Measurements from ENCODE around the gene COL9A3.

Gene COL9A3

GRCh38 chr20:62797671-62798532 lies 18.9 kb upstream of the COL9A3 start:
- DNase-seq = no peak

DNA sequence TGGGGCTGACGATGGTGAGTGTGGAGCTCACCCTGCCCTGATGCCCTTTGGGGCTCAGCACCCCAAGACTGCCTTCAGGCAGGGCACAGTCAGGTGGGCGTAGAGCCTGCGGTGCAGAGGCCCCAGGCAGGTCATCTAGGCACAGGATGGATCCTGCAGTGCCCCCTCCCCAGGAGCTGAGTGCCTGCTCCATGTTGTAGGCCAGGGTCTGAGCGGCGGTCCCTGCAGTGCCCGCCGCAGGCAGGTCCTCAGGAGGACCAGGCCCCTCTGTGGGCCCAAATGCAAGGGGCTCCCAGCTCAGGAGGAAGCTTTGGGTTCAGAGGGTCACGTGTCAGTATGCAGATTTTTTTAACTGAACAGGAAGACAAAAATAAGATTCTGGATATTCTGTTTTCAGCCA lies 17.8 kb upstream of the COL9A3 start:
- no peak for DNase-seq

- DNase-seq = no peak
Measured at GRCh38 chr20:62799459-62799858, 17.4 kb upstream of the COL9A3 start.

GRCh38 chr20:62799873-62800272 lies 17.0 kb upstream of the COL9A3 start:
- DNase-seq = no peak

DNA sequence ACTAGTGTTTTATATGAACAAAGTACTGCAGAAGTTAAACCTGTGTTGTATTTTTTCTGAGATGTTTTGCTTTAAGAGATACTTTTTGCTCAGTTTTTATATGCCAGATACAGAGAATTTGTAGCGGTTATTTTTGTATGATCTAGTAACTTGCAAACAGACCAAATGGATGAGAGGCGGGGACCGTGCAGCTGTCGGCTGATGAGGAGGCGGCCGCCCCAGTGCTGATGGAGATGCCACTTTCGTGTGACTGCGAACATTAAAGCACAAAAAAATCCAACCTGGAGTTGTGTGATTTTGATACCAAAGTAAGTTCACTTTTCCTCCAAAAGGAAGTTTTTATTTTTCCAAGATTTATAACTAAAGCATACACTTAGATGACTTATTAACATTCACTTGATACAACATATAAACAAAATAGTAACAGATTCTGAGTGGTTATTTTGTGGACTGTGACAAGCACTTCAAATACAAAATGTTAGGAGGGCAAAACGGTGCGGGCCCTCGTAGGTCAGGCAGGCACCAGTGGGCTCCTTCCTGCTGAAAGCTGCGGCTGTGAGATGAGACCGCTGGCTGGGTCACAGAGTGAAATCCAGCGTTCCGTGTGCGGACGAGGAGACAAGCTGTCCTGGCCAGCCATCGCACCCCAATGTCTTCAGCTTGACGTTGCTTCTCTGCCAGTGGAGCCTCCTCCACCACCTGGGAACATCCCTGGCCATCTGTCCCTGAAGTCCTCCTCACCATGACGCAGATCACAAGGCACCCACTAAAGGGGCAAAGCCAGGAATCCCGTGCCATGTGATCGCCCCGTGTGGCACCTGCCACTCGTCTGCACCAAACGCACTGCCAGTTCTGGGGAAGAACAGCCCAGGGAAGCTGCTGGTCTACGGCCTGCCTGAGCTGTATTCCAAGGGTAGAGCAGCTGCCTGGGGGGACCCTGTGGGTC lies 16.3 kb upstream of the COL9A3 start:
- DNase-seq = no peak

DNA sequence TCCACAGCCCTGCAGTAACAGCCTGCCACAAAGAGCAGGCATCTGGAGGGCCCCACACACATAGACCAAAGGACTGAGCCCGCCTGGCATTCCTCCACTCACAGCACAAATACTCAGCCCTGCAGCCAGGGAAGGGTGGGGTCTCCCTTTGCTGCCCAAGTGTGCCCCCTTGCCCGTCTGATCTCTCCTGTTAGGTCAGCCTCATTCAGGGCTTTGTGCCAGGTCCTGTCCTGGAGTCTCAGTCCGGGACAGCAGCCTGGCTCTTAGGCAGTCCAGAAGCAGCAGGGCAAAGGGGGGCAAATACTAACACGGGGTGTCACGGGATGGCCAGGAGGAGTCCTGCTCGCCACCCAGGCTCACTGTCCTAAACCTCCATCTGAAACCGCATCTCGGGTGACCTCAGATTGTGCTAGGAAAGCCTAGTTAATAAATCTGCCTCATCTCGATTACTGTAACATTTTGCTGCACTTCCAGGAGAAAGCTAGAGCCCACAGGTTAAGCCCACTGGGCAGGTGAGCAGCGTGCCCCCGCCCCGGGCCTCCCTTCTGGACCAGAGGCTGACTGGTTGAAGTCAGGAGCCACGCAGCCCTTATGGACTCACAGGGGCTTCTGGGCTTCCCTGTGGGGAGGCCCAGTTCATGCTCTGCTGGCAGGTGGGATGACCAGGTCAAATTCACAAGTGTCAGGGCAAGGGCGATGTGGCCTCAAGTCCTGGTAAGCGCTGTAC lies 15.4 kb upstream of the COL9A3 start:
- no peak for DNase-seq

GRCh38 chr20:62802026-62802712 lies 14.7 kb upstream of the COL9A3 start:
- no peak for DNase-seq

GRCh38 chr20:62804021-62804626 lies 12.7 kb upstream of the COL9A3 start:
- DNase-seq = peak in 4 of 6 experiments; percentile 14 to 57 (median 38)

GRCh38 chr20:62804627-62805154 lies 12.2 kb upstream of the COL9A3 start, which contains the start of gene OGFR:
OGFR (plus strand) TSS chr20:62804835; CDS start chr20:62804860, 25 bp downstream.
- peak; percentile 36 to 76 (median 72) for DNase-seq

DNA sequence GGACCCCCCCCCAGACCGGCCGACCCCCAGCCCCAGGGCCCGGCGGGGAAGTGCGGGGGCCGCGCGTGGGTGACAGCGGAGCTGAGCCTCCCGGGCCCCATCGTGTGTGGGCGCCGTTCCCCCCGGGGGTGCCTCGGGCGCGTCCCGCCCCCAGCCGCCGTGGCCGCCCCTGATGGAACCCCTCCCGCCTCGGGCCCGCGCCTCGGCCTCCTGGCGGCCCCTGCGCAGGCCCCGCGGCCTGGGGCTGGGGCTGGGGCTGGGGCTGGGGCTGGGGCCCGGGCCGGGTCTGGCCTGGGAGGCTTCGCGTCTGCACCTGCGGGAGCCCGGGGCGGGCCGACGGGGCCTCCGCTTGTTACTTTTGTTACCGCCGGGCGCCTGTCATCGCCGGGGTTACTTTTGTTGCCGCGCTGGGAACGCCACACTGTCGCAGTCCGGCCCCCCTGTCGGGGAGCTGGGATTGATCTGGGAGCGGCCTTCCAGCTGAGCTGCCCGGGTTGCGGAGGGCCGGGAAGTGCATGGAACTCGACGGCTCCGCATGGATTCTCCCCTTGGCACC lies 11.6 kb upstream of the COL9A3 start:
- DNase-seq = peak in 2 of 6 experiments; percentile 55 to 56

DNA sequence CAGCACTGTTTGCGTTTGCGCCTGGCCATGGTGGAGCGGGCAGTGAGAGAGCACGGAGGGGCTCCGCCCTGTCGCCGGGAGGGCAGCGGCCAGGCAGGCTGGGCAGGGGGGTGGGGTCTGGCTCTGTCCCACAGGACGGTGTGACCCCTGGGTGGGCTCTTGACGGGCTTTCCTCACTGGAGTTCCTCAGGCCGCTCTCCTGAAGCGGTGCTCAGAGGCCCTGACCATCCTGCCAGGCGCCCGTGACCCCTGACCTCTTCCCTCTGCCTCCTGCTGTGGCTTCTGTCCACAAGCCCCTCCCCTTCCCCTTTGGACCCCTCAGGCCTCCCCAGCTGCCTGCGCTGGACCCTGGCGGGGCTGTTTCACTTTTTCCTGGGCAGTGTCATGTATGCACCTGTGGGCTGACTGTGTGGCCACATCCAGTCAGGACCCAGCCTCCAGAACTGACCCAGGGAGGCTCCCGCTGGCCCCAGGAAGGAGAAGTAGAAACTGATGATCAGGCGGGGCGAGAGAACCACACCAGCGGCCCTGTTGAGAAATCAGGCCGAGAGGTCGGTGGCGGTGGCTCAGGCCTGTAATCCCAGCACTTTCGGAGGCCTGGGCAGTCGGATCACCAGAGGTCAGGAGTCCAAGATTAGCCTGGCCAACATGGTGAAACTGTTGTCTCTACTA lies 11.0 kb upstream of the COL9A3 start:
- no peak for DNase-seq

GRCh38 chr20:62806383-62807050 lies 10.3 kb upstream of the COL9A3 start:
- DNase-seq = no peak

DNA sequence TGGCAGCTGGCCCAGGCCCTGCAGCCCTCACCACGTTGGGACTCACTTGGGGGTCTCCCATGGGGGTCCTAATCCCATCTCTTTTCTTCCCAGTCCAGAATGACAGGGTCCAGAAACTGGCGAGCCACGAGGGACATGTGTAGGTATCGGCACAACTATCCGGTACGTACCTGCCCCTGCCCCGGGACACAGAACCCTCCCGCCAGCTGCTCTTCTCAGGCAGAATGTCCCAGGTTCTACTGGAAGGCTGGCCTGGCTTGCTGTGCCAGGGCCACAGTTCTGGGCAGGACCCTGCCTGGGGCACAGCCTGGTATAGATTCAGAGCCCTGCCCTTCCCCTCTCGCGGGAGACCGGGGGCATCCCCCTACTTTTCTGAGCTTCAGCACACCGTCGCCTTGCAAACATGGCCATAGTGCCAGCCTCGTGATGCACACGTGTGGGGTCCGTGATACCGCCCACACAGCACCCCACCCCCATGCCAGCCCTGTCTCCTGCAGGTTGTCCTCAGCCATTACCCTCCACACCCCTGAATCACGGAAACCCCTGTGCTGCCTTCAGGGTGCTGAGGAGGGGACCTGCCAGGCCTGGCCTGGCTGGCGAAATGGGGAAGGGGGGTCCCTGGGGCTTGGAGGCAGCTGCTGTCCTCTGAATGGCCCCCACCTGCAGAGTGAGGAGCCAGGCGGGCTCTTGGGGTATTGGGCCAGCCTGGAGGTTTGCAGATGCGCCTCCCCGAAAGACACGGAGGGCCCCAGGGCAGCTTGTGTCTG lies 9.2 kb upstream of the COL9A3 start:
- DNase-seq = no peak

GRCh38 chr20:62808211-62808865 lies 8.5 kb upstream of the COL9A3 start:
- peak in 5 of 6 experiments; percentile 61 to 82 (median 69) for DNase-seq

DNA sequence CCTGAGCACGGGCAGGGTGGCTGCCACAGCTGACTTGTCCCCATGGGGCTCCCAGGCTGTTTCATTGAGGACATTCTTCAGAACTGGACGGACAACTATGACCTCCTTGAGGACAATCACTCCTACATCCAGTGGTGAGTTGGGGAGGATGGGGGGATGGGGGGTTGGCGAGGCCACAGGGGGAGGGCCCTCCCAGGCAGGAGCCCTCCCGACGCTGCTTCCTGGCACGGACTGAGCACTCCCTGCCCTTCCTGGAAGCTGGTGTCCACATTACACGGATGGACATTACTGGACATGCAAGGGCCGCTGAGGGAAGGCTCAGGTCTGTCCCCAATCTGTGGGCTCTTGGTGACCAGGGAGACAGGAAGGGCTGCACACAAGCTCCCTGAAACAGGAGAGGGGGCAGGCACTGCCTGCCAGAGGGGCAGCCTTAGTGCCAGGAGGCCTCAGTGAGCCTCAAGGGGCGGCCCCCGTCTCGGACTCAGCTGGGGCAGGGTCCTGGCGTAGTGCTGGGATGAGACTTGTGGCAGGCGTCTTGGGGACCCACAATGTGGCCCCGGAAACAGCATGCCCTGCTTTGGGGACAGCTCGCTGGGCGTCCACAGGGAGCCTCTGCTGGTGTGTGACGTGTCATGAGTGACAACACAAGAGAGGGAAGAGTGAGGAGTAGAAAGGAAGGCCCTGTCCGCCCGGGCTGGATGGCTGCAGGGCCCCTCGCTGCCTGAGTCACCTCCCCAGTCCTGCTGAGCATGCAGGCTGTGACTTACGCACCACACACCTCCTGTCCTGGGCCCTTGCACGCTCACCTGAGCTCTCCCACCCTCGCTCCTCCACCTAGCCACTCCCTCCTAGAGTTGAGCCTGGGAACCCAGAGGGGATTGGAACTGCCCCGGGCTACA lies 7.1 kb upstream of the COL9A3 start:
- DNase-seq = no peak

GRCh38 chr20:62811320-62811719 lies 5.5 kb upstream of the COL9A3 start:
- DNase-seq = no peak

GRCh38 chr20:62811720-62812119 lies 5.1 kb upstream of the COL9A3 start:
- no peak for DNase-seq

Data from stimulated activated naive CD4-positive, alpha-beta T cell (primary cell).